ENCODE data around the gene IFNLR1. TPM values are rescaled to one million over a fixed set of nuclear protein-coding genes. Genes with fewer than 3 reads are reported as not detected.

The IFNLR1 gene
- total RNA-seq, 1 donor from 2014 or later: 0.47 TPM

DNA sequence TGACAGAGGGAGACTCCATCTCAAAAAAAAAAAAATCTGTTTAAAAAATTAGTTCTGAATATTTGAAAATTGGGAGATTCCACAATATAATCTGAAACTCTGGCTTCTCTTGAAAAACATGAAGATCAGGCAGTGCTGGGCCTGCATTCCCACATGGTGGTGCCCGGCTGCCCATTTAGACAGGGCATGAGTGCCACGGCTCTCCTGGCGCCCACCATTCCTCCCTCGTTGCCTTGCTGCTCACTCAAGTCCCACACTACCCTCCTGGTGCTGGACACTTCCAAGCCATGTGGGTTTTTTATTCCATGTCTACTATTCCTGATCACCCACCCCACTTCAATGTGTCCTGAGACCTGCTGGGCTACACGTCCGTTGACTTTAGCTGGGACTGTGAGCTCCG lies 64.3 kb downstream of the IFNLR1 start:
- Mint-ChIP-seq H3K27ac (ENCODE audit: unreplicated experiment) (no peak overlapping the region), H3K36me3 (ENCODE audit: unreplicated experiment) (no peaks in the 10 kb centered on the region)

DNA sequence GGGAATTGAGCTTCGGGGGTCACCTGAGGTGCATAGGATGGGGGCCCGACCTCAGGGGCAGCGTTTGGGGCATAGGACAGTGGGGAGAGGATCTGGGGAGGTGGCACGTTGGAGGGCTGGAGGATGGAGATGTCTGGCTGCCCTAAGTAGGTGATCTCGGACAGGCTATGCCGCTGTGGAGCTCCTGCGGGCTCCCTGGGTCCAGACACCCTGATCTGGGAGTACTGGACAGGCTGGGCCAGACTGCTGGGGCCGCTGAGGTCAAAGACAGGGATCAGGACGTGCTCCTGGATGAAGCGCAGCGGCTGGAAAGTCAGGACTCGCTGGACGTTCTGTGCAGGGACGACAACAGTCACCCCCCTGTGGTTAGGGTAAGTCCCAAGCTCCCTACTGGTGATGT lies 65.7 kb downstream of the IFNLR1 start:
- Mint-ChIP-seq H3K4me3 (ENCODE audit: unreplicated experiment) (no peak overlapping the region), H3K27ac (ENCODE audit: unreplicated experiment) (no peak overlapping the region), H3K4me1 (ENCODE audit: low read depth, unreplicated experiment) (no peaks in the 10 kb centered on the region), H3K27me3 (ENCODE audit: unreplicated experiment) (peaks cover 3% of the 10 kb centered on the region), H3K9me3 (ENCODE audit: unreplicated experiment) (peaks cover 1% of the 10 kb centered on the region), H3K36me3 (ENCODE audit: unreplicated experiment) (no peaks in the 10 kb centered on the region)
- no peak for DNase-seq
- TF ChIP-seq, protein P1, sequence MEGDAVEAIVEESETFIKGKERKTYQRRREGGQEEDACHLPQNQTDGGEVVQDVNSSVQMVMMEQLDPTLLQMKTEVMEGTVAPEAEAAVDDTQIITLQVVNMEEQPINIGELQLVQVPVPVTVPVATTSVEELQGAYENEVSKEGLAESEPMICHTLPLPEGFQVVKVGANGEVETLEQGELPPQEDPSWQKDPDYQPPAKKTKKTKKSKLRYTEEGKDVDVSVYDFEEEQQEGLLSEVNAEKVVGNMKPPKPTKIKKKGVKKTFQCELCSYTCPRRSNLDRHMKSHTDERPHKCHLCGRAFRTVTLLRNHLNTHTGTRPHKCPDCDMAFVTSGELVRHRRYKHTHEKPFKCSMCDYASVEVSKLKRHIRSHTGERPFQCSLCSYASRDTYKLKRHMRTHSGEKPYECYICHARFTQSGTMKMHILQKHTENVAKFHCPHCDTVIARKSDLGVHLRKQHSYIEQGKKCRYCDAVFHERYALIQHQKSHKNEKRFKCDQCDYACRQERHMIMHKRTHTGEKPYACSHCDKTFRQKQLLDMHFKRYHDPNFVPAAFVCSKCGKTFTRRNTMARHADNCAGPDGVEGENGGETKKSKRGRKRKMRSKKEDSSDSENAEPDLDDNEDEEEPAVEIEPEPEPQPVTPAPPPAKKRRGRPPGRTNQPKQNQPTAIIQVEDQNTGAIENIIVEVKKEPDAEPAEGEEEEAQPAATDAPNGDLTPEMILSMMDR (IDR thresholded peaks at IDR 0.05; ENCODE audit: partially characterized antibody, unreplicated experiment): no peak

More for the DNA sequence above, 64.3 kb downstream of the IFNLR1 start:
- no peaks in the 10 kb centered on the region for H3K4me1 Mint-ChIP-seq (ENCODE audit: low read depth, unreplicated experiment)
- peaks cover 1% of the 10 kb centered on the region for H3K9me3 Mint-ChIP-seq (ENCODE audit: unreplicated experiment)
- H3K27me3 Mint-ChIP-seq (ENCODE audit: unreplicated experiment): peaks cover 3% of the 10 kb centered on the region
- H3K4me3 Mint-ChIP-seq (ENCODE audit: unreplicated experiment): no peak overlapping the region
- TF ChIP-seq, protein P1 (IDR thresholded peaks at IDR 0.05; ENCODE audit: partially characterized antibody, unreplicated experiment): no peak
- DNase-seq: no peak

DNA sequence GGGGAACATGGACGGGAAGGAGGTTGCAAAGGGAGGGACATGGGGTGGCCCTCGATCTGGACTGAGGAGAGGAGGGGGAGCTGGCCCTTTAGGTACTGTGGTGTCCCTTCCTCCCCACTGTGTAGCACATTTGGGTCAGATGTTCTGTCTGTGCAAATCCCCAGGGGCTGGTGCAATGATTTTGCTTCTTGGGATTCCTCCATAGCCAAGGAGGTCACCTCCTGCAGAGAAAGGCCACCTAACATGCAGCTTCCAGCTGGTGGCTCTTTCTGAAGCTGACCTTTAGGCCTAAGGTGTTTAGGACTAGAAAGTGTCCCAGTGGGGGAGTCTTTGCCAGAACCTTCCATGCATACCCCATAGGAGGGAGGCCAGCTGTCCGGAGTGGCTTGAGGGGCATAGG lies 66.1 kb downstream of the IFNLR1 start:
- no peaks in the 10 kb centered on the region for H3K4me1 Mint-ChIP-seq (ENCODE audit: low read depth, unreplicated experiment)
- no peak overlapping the region for H3K4me3 Mint-ChIP-seq (ENCODE audit: unreplicated experiment)
- TF ChIP-seq, protein P1 (IDR thresholded peaks at IDR 0.05; ENCODE audit: partially characterized antibody, unreplicated experiment): no peak
- peaks cover 3% of the 10 kb centered on the region for H3K27me3 Mint-ChIP-seq (ENCODE audit: unreplicated experiment)
- H3K36me3 Mint-ChIP-seq (ENCODE audit: unreplicated experiment): no peaks in the 10 kb centered on the region
- H3K27ac Mint-ChIP-seq (ENCODE audit: unreplicated experiment): no peak overlapping the region
- no peak for DNase-seq
- peaks cover 1% of the 10 kb centered on the region for H3K9me3 Mint-ChIP-seq (ENCODE audit: unreplicated experiment)

DNA sequence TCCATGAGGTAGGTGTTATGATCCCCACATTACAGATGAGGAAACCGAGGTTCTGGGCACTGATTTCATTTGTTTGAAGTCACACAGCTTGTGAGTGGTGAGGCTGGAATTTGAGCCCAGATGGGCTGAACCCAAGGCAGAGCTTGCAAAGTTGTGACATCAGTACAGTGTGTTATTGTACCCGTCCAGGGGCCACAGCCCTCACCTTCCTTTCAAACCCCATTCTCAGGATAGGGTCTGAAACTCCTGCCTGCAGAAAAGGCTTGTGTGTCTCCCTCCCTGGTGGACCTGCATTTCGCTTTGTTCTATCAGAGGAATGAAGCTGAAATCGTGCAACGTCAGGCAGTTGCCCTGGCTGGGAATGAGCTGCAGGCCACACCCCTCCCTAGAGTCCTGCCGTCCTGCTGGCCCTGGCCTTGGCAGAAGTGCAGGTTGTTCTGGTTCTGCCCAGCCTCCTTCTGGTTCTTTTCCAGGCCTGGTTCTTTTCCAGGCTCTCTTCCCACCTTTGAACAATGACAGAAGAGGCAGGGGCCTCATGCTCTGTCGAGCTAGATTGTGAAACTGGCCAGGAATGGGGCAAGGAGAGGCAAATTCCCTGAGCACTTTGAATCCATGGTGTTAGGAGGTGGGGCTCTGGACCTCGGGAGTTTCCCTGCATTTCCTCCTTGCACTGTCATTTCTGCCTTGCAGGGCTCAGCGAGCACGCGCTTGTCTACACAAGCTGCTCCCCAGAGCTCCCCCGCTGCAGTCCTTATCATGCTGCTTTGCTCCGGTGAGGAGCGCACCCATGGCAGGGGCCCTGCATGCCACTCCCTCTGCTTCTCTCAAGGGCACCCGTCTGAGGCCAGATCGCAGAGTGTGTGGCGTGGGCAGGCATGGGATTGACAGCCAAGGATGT lies 67.0 kb downstream of the IFNLR1 start:
- Mint-ChIP-seq H3K27me3 (ENCODE audit: unreplicated experiment) (peaks cover 3% of the 10 kb centered on the region), H3K27ac (ENCODE audit: unreplicated experiment) (no peak overlapping the region), H3K9me3 (ENCODE audit: unreplicated experiment) (peaks cover 1% of the 10 kb centered on the region), H3K36me3 (ENCODE audit: unreplicated experiment) (no peaks in the 10 kb centered on the region), H3K4me1 (ENCODE audit: low read depth, unreplicated experiment) (no peaks in the 10 kb centered on the region), H3K4me3 (ENCODE audit: unreplicated experiment) (no peak overlapping the region)
- DNase-seq: no peak
- TF ChIP-seq, protein P1 (IDR thresholded peaks at IDR 0.05; ENCODE audit: partially characterized antibody, unreplicated experiment): no peak

DNA sequence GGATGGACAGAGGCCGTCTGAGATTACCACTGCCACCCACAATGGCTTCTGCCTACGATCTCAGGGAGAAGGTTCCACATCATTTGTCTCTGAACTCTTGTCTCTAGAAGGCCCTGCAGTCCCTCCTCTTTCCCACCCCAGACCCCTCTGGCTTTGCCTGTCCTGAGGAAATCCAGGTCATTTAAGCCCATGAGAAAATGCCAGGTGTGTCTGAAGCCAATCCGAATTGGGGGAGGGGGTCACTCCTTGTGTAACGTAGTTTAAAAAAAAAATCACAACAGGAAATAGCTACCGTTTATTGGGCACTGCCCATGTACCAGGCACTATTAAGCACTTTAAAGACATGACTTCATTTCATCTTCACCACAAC lies 67.6 kb downstream of the IFNLR1 start:
- TF ChIP-seq, protein P1 (IDR thresholded peaks at IDR 0.05; ENCODE audit: partially characterized antibody, unreplicated experiment): no peak
- no peaks in the 10 kb centered on the region for H3K36me3 Mint-ChIP-seq (ENCODE audit: unreplicated experiment)
- H3K27ac Mint-ChIP-seq (ENCODE audit: unreplicated experiment): no peak overlapping the region
- H3K27me3 Mint-ChIP-seq (ENCODE audit: unreplicated experiment): peaks cover under 1% of the 10 kb centered on the region
- H3K4me1 Mint-ChIP-seq (ENCODE audit: low read depth, unreplicated experiment): no peaks in the 10 kb centered on the region
- peaks cover 1% of the 10 kb centered on the region for H3K9me3 Mint-ChIP-seq (ENCODE audit: unreplicated experiment)
- H3K4me3 Mint-ChIP-seq (ENCODE audit: unreplicated experiment): no peak overlapping the region
- DNase-seq: no peak
